Activated naive CD4-positive, alpha-beta T cell treated with anti-CD3 and anti-CD28 coated beads, Interleukin-2, amount 50 U/mL, for 72 hours (primary cell): Measurements from ENCODE around the gene ACE2. TPM values are rescaled to one million over a fixed set of nuclear protein-coding genes. Genes with fewer than 3 reads are reported as not detected.

ENCODE experiments used
- ATAC-seq, 2 donors: fragments of 150-1000 bp; cut with Tn5 transposase; 2 replicates each; pipeline ENCODE4 v1.10.0; 2021; ENCODE audit warnings: mild to moderate bottlenecking in 2 of 2, moderate library complexity in 2 of 2
- DNase-seq, 2 donors: peaks; one replicate each; pipeline ENCODE4 v3.0.0; 2021 to 2022; ENCODE audit warnings: low spot score in 2 of 2
- H3K27ac Mint-ChIP-seq, 2 donors: one replicate each; pipeline ENCODE4 v1.8.0; 2022; ENCODE audit warnings: mild to moderate bottlenecking in 2 of 2, mixed read lengths in 2 of 2
- H3K36me3 Mint-ChIP-seq, 2 donors: one replicate each; pipeline ENCODE4 v1.8.0; 2022; ENCODE audit warnings: mixed read lengths in 2 of 2
- H3K9me3 Mint-ChIP-seq, 2 donors: one replicate each; pipeline ENCODE4 v1.8.0; 2022; ENCODE audit warnings: mixed read lengths in 2 of 2
- total RNA-seq, 2 donors: library from RNA; stranded (reverse); gene quantifications; one replicate each; pipeline ENCODE4 v1.2.3, GENCODE V29; 2022

The ACE2 gene
- total RNA-seq, 2 donors from 2014 or later: 0.20 TPM; not detected in 1

DNA sequence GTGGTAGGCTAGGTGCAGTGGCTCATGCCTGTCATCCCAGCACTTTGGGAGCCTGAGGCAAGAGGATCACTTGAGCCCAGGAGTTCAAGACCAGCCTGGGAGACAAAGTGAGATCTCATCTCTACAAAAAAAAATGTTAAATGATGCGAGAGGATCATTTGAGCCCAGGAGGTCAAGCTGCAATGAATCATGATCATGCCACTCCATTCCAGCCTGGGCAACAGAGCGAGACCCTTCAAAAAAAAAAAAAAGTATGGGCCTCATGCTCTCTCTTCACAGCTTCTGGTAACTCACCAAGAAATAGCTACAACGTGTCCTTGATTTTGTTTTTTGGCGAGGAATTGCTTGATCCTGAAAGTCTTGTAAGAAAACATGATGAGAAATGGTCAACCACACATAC is 1.3 kb downstream of the ACE2 start:
- ATAC-seq (no peak), DNase-seq (no peak)
- Mint-ChIP-seq H3K9me3 (no peaks in the 10 kb centered on the region), H3K27ac (no peak overlapping the region), H3K36me3 (no peaks in the 10 kb centered on the region)

DNA sequence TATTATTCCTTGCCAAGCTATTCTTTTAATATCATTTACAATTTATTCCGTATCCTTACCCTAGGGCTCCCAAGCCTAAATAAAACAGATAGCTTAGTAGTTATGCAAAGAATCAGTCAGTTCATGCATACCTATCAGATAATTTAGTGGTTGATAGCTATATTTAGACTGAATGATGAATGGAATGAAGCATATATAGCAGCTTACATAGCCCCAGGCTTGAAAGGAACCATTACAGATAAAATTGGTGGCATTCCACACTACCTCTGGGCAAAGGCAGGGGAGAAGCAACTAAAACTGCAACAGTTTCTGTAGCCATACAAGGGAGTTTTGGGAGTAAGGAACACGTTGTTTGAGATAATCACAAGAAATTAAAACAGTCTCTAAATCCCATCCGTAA is 2.7 kb downstream of the ACE2 start:
- no peaks in the 10 kb centered on the region for H3K9me3 Mint-ChIP-seq
- no peaks in the 10 kb centered on the region for H3K36me3 Mint-ChIP-seq
- DNase-seq (no peak), ATAC-seq (no peak)
- H3K27ac Mint-ChIP-seq: no peak overlapping the region

DNA sequence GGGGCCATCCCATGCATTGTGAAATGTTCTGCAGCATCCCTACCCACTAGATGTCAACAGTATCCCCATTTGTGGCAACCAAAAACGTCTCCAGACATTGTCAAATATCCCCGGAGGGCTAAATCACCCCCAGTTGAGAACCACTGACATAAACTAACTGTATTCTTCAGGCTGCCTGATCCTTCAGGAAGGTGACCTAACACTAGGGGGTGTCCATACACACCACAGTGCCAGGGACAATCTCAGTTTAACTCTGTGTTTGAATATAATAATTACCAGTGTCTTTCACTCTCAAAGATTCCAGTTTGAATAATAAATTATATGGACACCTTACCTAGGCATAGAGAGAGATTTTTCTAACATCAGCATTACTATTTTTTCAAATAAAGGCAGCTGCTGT is 6.4 kb downstream of the ACE2 start:
- ATAC-seq (no peak), DNase-seq (no peak)
- Mint-ChIP-seq H3K9me3 (no peaks in the 10 kb centered on the region), H3K27ac (no peak overlapping the region), H3K36me3 (no peaks in the 10 kb centered on the region)

DNA sequence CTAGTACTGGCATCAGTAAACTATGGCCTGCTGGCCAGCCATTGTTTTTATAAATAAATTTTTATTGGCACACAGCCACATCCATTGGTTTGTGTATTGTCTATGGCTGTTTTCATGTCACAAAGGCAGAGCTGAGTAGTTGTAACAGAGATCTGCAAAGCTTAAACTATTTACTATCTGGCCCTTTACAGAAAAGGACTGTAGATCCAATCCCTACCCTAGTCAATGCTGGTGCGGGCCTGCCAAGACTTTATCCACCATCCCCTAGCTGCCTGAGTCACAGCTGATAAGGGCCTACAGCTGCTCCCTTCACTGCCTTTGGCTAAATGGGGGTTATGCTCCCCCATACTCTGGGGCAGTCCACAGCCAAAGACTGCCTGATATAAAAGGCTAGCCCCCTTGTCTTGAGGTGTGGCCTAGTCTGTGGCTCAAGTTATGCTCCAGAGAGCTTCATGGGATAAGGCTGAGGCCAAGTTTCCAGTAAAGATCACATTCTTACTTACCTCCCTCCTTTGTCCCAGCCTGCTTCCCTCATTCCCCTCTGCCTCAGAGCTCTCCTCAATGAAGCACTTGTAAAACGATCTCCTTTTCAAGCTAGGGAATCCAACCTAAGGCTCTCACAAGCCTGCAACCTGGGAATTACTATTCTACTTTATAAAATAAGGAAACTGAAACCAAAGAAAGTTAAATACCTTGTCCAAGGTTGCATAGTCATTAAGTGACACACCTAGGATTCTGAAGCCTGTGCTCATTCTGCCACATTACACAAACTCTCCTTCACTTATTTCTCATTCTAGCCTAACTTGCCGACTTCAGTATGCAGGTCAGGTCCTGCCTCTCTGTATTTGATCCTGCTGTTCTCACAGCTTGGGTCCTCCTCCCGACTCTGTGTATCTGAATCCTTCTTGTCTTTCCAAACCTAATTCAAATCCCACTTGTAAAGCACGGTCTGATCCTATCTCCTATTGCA is 20.7 kb downstream of the ACE2 start:
- no peak for DNase-seq
- H3K9me3 Mint-ChIP-seq: no peaks in the 10 kb centered on the region
- H3K36me3 Mint-ChIP-seq: no peaks in the 10 kb centered on the region
- H3K27ac Mint-ChIP-seq: no peak overlapping the region
- no peak for ATAC-seq

DNA sequence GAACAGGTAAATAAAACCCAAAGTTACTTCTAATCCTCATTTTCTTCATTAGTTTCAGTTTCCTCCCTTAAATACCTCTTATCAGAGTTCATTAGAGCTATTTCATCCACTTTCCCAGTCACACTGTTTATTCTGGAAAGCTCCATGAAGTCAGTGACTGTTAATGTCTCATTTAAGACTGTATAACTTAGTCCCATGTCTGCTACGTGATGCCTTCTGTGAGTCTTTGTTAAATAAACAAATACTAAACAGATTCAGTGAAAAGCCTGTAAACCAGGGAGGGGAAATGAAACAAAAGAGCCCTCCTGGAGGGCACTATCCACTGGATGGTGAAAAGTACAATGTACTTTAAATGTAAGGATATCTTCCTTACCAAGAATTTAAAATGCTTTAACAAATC is 24.7 kb downstream of the ACE2 start:
- no peak for ATAC-seq
- no peak for DNase-seq
- Mint-ChIP-seq H3K36me3 (no peaks in the 10 kb centered on the region), H3K9me3 (no peaks in the 10 kb centered on the region), H3K27ac (no peak overlapping the region)

DNA sequence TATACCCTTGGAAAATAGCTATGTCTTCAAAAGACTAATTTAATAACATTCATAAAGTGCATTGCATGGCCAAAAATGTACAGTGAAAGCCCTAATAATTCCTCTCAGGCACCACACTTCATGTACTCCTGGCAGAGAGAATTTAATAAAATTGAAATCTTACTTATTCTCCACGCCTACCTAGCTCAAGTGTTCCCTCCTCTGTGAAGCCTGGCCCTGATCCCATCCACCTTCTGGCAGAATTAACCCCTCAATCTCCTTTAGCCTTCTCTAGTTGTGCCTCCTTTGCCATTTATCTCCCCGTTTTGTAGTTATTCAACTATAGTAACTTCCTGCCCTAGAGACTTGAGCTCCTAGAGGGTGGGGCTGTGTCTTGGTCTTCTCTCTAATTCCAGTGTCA is 26.7 kb downstream of the ACE2 start:
- Mint-ChIP-seq H3K36me3 (no peaks in the 10 kb centered on the region), H3K9me3 (no peaks in the 10 kb centered on the region), H3K27ac (peak overlapping the region in 1 of 2 donors; percentile 47)
- ATAC-seq (no peak), DNase-seq (no peak)

DNA sequence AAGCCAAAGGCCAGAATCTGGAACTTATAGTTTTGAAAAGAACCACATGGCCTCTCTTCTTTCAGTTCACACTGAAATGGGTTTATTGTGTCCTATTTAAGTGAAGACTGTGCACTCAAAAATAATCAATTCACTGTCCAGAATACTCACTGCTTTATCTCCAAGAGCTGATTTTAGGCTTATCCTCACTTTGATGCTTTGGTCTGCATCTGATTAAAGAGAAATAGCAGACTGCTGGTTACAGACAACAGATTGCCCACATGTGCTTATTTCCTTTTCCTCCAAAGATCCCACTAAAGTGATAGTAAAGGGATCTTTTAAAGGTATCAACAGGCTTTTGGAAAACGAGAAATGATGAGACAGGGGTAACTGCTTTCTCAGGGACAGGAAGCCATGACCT is 30.6 kb downstream of the ACE2 start:
- no peak overlapping the region for H3K27ac Mint-ChIP-seq
- ATAC-seq: no peak
- H3K9me3 Mint-ChIP-seq: no peaks in the 10 kb centered on the region
- DNase-seq: no peak
- no peaks in the 10 kb centered on the region for H3K36me3 Mint-ChIP-seq

DNA sequence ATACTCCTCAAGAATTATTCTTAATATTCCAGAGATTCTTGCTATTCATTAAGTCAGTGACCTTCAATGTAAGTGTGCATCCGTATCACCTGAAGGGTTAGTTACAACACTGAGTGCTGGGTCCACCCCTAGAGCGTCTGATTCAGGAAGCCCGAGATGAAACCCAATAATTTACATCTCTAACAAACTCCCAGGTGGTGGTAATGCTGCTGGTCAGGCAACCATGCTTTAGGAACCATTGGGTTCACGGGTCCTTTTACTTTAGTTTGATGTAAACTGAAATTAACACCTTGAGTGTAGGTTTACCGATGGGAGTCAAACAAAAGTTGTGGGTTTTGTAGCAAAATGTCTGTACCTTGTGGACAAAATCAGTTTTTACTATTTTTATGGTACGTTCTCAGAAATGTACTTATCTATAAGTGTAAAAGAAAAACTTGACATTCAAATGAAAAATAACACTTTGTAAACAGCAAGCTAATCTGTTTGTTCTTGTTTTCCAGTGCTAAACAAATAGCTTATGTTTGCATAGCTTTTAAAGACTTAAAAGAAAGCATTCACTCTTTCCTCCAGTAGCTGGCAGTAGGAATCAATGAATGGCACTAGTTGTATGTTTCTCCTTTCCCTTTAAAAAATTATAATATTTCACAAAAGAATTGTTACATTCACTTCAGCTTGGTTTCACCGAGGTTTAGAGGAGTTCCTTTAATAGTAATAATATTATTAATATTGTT is 32.7 kb downstream of the ACE2 start:
- Mint-ChIP-seq H3K27ac (no peak overlapping the region), H3K36me3 (no peaks in the 10 kb centered on the region)
- ATAC-seq: no peak

DNA sequence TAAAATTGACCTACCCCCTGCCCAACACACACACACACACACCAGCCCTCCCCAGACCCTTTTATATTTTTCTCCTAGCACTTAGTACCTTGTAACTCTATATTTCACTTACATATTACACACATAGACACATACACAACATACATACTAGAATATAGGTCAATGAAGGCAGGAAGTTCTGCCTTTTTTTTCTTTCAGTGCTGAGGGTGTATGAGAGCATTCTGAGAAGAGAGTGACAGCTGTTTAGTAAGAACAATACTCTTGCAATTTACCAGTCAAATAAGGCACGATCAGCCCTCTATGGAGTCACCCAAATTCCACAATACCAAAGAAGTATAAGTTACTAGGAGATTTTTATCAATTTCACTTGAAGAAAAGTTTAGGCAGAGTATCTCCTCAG is 33.5 kb downstream of the ACE2 start:
- Mint-ChIP-seq H3K27ac (no peak overlapping the region), H3K36me3 (no peaks in the 10 kb centered on the region), H3K9me3 (no peaks in the 10 kb centered on the region)
- no peak for ATAC-seq
- DNase-seq: no peak

More for the DNA sequence above, 32.7 kb downstream of the ACE2 start:
- H3K9me3 Mint-ChIP-seq: no peaks in the 10 kb centered on the region
- DNase-seq: no peak

DNA sequence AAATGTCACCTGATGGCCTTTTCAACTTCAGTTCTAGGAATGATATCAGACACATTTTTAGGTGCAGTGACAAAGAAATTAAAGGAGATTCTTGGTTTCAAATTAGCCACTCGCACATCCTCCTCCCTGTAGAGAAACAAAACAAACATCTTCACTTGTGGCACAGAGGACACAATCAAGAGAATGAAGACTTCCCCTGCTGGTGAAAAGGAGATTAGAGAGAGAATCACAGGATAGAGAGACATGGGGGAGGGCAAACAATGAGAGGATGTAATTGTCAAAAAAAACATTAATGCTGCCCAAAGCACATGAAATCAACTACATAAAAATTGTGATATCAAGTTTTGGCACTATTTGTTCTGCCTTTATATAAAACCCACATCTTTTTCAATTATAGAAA is 34.5 kb downstream of the ACE2 start:
- H3K27ac Mint-ChIP-seq: no peak overlapping the region
- no peaks in the 10 kb centered on the region for H3K36me3 Mint-ChIP-seq
- H3K9me3 Mint-ChIP-seq: no peaks in the 10 kb centered on the region
- DNase-seq (no peak), ATAC-seq (no peak)

DNA sequence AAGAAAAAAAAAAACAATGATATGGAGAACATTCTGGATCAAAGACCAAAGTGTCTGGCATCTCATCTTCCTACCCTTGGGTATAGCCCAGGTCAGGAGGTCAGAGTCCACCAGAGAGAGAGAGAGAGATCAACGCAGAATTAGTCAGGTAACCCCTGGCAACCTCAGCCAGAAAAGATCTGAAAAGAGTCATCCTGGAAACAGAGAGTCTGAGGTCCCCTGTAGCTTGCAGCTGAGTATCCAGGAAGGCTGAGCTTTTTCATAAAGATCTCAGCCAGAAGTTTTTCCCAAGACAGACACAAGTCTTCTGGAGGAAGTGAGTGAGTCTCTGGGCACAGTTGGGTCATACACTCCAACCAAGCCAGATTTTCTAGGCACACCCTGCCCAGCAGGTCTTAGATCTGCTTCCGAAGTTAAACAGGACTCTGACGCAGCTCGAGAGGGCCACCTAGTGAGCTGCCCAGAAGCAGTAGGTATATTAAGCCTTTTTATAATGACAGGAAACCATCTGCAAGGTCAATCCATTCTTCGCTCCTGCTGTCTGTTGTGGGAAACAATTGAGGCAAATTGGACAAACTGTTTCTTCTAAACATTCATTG is 35.7 kb downstream of the ACE2 start:
- no peaks in the 10 kb centered on the region for H3K9me3 Mint-ChIP-seq
- H3K27ac Mint-ChIP-seq: no peak overlapping the region
- no peaks in the 10 kb centered on the region for H3K36me3 Mint-ChIP-seq
- DNase-seq (peak in 1 of 2 donors; percentile 4), ATAC-seq (peak; percentile 37 to 81)

DNA sequence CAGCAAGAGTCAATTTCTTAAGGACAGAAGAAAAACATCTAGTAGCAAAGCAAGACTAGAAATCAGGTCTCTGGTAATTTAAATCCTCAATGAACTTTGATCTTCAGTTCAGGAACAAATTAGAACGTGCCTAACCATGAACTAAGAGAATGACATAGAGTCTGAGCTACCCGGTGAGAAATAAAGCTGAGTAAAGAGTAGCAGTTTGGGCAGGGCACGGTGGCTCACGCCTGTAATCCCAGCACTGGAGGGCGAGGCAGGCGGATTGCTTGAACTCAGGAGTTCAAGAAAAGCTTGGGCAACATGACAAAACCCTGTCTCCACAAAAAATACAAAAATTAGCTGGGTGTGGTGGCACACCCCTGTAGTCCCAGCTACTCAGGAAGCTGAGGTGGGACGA is 37.7 kb downstream of the ACE2 start:
- DNase-seq (no peak), ATAC-seq (no peak)
- H3K9me3 Mint-ChIP-seq: no peaks in the 10 kb centered on the region
- H3K27ac Mint-ChIP-seq: no peak overlapping the region
- no peaks in the 10 kb centered on the region for H3K36me3 Mint-ChIP-seq

DNA sequence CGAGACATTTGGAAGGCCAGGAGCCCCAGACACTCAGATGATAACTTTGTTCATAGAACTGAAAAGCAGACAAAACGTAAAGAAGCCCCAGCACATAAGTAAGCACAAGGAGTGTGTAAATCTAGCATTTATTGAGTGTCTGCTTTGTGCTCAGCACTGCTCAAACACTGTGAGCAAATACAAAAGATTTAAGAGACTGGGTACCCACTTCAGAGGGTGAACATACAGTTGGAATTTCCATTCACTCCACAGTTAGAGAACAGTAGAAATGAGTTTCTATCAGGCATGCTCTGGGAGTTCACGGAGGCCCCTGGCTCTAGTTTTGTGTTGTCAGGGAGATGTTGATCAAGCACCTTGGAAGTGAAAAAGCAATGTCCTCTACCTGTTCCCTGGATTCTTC is 39.8 kb downstream of the ACE2 start:
- H3K36me3 Mint-ChIP-seq: no peaks in the 10 kb centered on the region
- no peak overlapping the region for H3K27ac Mint-ChIP-seq
- H3K9me3 Mint-ChIP-seq: no peaks in the 10 kb centered on the region
- ATAC-seq: no peak
- no peak for DNase-seq

DNA sequence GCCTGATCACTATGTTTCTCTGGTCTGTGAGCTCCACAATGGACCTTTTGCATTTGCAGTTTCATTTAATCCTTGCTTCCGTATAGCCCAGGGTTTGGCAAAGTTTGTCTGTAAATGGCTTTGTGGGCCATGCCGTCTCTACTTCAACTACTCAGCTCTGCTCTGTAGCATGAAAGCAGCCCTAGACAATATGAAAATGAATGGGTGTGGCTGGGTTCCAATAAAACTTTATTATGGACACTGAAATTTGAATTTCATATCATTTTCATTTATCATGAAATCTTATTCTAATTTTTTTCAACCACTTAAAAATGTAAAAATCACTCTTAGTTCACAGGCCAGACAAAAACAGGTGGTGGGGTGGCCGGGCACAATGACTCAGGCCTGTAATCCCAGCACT is 41.5 kb downstream of the ACE2 start:
- ATAC-seq: no peak
- H3K9me3 Mint-ChIP-seq: no peaks in the 10 kb centered on the region
- no peak overlapping the region for H3K27ac Mint-ChIP-seq
- DNase-seq: no peak
- no peaks in the 10 kb centered on the region for H3K36me3 Mint-ChIP-seq

DNA sequence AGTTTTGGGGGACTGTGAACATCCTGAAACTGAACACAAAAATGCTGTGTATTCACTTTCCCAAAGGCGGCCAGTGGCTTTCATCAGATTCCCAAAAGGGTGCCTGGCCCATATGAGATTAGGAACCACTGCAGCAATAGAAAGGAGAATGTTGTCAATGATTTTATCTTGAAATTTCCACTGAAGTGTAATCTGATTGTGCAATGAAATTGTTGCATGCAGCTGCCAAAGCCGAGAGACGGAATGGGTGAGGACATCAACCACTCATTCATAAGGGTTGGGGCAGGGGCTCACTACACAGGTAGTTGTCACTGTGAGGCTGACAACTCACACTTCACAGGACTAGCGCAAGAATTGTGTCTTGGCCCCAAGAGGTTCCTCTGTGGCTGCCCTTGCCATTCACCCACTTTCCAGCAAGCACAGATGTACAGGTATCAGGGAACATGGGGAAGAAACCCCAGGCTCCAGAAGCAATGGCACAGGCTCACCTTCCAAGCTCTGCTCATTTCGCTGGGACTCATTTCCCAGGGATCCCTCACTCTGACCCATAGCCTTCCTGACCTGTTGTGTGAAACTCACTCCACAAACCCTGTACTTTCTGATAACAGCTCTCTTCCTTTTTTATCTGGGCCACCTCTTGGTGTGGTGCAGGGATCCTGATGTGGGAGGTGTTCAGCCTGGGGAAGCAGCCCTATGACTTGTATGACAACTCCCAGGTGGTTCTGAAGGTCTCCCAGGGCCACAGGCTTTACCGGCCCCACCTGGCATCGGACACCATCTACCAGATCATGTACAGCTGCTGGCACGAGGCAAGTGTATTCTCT is 51.4 kb downstream of the ACE2 start:
- H3K27ac Mint-ChIP-seq: no peak overlapping the region
- no peaks in the 10 kb centered on the region for H3K9me3 Mint-ChIP-seq
- no peaks in the 10 kb centered on the region for H3K36me3 Mint-ChIP-seq
- no peak for ATAC-seq
- DNase-seq: no peak

DNA sequence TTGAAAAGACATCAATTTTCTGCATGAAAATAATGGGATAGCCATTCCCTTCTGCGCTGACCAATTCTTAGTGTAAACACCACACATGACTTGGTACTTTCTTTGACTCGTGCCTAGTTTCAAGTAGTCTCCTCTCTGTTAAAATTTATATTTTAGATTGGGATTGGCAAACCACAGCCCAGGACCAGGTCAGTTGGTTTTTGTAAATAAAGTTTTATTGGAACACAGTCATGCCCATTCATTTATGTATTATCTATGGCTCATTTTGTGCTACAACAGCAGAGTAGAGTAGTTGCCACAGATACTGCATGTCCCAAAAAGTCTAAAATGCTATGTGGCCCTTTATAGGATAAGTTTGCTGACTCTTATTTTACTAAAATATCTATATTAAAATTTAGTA is 53.4 kb downstream of the ACE2 start:
- no peak for DNase-seq
- no peaks in the 10 kb centered on the region for H3K36me3 Mint-ChIP-seq
- H3K9me3 Mint-ChIP-seq: no peaks in the 10 kb centered on the region
- ATAC-seq: no peak
- H3K27ac Mint-ChIP-seq: no peak overlapping the region

DNA sequence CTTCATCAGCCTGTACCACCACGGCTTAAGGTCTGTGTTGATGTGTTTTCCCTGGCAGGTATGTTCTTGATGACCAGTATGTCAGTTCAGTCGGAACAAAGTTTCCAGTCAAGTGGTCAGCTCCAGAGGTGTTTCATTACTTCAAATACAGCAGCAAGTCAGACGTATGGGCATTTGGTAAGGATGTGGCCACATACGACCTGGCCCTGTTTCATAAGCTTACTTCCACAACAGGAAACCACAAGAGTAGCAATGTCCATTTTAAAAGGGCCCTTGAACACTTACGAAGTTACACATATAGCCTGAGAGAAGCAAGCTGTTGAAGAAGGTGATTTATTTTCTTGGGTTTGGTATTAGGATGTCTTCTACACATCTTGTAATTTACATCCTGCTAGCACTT is 54.0 kb downstream of the ACE2 start:
- Mint-ChIP-seq H3K36me3 (no peaks in the 10 kb centered on the region), H3K9me3 (no peaks in the 10 kb centered on the region), H3K27ac (no peak overlapping the region)
- ATAC-seq (no peak), DNase-seq (no peak)
